Stimulated activated CD4-positive, alpha-beta T cell treated with anti-CD3 and anti-CD28 coated beads, Interleukin-15, amount 100 ng/mL, for 24 hours (primary cell): ENCODE measurements around the gene NLRP1.

Experiments
- DNase-seq: peaks from one replicate; pipeline ENCODE4 v3.0.0-alpha.2; 2020

The NLRP1 gene

DNA sequence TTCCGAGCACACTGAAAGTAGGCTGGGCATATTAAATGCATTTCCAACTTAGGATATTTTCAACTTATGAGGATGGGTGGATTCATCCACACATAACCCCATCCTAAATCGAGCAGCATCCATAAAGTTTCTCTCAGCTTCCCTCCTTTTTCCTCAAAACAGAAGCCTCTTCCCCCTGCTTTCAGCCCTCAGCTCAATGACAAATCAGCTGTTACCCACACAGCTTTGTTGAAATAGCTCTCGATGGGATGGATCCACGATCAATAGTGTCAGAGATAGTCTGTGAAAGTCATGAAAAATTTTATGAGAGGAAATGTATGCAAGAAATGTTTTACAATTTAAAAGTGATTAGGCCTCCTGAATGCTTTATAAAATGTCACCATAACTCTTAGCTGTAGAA lies 118.0 kb downstream of the NLRP1 start:
- DNase-seq, result no peak

DNA sequence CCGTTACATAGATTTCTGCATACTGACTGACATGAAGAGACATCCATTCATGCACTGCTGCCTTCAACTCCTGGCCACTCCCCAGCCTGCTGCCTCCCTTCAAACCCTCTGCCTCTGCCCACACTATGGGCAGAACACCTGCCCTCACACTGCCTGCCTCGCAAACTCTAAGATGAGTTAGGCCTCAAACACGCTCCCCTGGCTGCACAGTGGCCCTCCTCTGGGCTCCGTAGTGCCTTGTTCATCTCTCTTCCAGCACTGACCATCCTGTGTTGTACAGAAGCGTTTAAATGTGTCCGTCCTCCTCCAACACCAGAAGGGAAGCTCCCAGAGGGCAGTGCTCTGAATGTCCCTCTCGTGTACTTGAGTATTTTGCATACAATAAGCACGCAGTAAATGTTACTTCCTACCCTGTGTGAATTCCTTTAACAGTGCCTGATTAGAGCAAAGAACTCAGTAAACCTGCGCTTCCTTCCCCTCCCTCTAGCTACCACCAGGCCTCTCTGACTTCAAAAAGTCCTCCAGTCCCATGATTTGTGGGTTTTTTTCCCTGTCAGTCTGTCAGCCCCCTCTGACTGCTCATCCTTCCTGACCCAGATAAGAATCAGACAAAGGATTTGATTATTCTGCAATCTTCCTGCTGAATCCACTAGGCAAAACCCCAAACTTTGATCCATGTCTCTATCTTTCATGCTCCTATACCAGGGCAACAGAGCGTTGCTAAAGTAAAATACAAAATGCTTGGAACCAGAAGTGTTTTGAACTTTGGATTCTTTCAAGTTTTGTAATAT lies 119.4 kb downstream of the NLRP1 start:
- DNase-seq, result no peak
